Measurements from ENCODE around the gene COL6A1. TPM values are rescaled to one million over a fixed set of nuclear protein-coding genes. Genes with fewer than 3 reads are reported as not detected.
A peak's percentile ranks its signal among the peaks of the same experiment; 100 is the strongest.

Gene COL6A1
- total RNA-seq, 4 donors from 2014 or later = 25.0 to 242 (median 54.9) TPM

DNA sequence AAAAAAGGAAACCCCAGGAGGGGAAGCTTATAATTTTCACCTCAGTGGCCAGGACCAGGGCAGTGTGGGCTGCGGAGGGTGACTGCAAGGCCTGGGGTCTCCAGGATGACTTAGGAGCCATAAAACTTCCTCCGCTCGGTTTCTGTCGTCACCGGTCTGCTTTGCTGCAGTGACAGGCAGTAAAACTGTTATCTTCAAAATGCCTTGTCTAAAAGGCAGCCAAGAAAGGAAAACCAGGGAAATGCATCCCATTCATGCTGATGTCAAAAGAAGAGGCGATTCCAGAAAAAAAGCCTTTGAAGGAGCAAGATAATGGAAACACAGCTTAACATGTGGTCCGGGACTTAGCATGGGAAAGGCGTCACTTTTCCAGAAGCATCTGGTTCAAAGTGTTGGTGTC lies 42.0 kb downstream of the COL6A1 start:
- no peak for DNase-seq
- TF ChIP-seq, protein P1, sequence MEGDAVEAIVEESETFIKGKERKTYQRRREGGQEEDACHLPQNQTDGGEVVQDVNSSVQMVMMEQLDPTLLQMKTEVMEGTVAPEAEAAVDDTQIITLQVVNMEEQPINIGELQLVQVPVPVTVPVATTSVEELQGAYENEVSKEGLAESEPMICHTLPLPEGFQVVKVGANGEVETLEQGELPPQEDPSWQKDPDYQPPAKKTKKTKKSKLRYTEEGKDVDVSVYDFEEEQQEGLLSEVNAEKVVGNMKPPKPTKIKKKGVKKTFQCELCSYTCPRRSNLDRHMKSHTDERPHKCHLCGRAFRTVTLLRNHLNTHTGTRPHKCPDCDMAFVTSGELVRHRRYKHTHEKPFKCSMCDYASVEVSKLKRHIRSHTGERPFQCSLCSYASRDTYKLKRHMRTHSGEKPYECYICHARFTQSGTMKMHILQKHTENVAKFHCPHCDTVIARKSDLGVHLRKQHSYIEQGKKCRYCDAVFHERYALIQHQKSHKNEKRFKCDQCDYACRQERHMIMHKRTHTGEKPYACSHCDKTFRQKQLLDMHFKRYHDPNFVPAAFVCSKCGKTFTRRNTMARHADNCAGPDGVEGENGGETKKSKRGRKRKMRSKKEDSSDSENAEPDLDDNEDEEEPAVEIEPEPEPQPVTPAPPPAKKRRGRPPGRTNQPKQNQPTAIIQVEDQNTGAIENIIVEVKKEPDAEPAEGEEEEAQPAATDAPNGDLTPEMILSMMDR (IDR thresholded peaks at IDR 0.05) = no peak
- TF ChIP-seq POLR2A (IDR thresholded peaks at IDR 0.05) = no peak
- peaks cover 0 to 6% (median 0%) of the 10 kb centered on the region in 4 donors for H3K27me3 ChIP-seq
- 55 to 78% methylated on average over 8 of the region's 8 CpGs for WGBS, 2 donors
- no peaks in the 10 kb centered on the region for H3K36me3 ChIP-seq
- H3K4me1 ChIP-seq = peaks cover 2 to 38% (median 4%) of the 10 kb centered on the region in 3 donors
- intact Hi-C loops (cut with DNase I) = no loop called here
- peak overlapping the region in 2 of 4 donors; percentile 70 to 72 for H3K27ac ChIP-seq
- no peak overlapping the region for H3K4me3 ChIP-seq
- no peaks in the 10 kb centered on the region for H3K9me3 ChIP-seq

DNA sequence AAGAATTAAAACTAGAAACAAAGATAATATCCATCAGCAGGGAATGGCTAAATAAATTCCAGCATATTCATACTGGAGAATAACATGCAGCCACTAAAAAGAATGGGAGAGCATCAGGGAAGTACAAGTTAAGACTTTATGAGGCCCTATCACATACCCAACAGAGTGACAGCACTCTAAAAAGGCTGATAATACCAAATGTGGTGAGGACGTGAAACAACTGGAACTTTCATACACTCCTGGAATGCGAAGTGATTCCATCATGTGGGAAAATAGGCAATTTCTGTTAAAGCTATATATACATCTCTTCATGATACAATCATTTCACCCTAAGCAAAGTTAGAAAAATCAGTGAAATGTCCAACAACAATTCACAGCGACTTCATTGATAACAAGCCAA lies 42.6 kb downstream of the COL6A1 start:
- DNase-seq = no peak
- Histone ChIP-seq H3K36me3 (no peaks in the 10 kb centered on the region), H3K9me3 (peaks cover 0 to 4% (median 0%) of the 10 kb centered on the region in 3 donors), H3K27me3 (peaks cover 0 to 6% (median 0%) of the 10 kb centered on the region in 4 donors), H3K4me1 (peaks cover 2 to 41% (median 4%) of the 10 kb centered on the region in 3 donors), H3K4me3 (no peak overlapping the region), H3K27ac (peak overlapping the region in 2 of 4 donors; percentile 70 to 72)
- TF ChIP-seq, protein P1 (IDR thresholded peaks at IDR 0.05) = no peak
- TF ChIP-seq POLR2A (IDR thresholded peaks at IDR 0.05) = no peak
- WGBS, 2 donors = 61 to 67% methylated on average over 3 of the region's 3 CpGs
- intact Hi-C loops (cut with DNase I) = no loop called here

DNA sequence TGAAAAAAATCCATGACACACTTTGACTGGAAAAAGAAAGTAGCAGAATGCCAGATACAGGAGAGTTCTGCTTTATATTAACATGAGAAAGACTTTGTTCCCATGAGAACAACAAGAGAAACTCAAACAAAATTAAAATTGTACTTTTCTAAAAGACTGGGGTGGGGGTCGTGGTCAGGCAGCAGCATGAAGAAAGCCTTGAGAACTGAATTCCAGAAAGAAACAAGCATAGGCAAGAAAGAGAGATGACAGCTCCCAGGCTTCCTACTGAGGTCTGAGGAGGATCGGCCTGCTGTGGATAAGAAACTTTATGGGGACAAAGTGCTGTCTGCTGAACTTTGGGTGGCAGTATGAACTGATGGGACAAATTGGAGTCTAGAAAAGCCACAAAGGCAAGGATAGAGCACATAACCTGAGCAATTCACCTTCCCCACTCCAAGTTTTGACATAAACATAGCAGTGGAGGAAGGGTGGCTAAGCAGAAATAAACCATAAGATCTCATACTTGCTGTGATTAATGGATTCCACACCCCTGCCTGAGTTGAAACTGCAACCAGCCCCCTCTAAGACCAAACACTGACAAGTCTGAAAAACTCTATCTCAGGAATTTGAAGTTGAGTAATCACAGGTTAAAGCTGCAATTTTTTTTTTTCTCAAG lies 43.7 kb downstream of the COL6A1 start:
- WGBS, 2 donors = 23 to 31% methylated on average over 2 of the region's 2 CpGs
- Histone ChIP-seq H3K27ac (peak overlapping the region in 3 of 4 donors; percentile 63 to 72 (median 70)), H3K27me3 (peaks cover 0 to 6% (median 0%) of the 10 kb centered on the region in 4 donors), H3K36me3 (no peaks in the 10 kb centered on the region), H3K4me3 (no peak overlapping the region), H3K9me3 (peaks cover 0 to 10% (median 0%) of the 10 kb centered on the region in 3 donors), H3K4me1 (peaks cover 2 to 41% (median 4%) of the 10 kb centered on the region in 3 donors)
- intact Hi-C loops (cut with DNase I) = no loop called here
- TF ChIP-seq, protein P1 (IDR thresholded peaks at IDR 0.05) = no peak
- TF ChIP-seq POLR2A (IDR thresholded peaks at IDR 0.05) = no peak
- DNase-seq = no peak

DNA sequence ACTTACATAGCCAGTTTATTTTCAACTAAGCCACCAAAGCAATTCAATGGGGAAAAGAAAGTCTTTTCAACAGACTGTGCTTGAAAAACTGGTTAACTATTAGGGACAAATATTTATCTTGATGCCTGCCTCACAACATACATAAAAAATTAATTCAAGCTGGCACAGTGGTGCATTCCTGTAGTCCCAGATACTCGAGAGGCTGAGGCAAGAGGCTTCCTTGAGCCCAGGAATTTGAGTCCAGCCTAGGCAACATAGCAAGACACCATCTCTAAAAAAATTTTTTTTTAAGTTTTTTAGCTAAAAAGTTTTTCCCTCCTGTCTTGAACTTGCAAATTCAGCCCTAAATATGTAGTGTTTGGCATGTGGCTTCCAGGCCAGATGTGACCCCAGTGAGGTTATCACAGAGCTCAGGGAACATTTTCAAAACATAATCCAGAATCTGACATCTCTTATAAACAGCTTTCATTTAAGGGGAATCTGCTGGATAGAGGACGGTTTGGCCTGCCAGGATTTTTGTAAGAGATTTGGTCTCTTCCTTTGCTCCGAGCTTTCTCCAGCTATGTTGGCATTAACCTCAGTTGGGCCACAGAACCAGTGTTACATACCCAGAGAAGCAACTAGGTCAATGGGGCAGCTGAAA lies 46.4 kb downstream of the COL6A1 start:
- Histone ChIP-seq H3K36me3 (no peaks in the 10 kb centered on the region), H3K27me3 (peaks cover 0 to under 1% (median 0%) of the 10 kb centered on the region in 4 donors), H3K4me3 (no peak overlapping the region), H3K27ac (peak overlapping the region; percentile 58 to 82 (median 71)), H3K4me1 (peaks cover 0 to 27% (median 2%) of the 10 kb centered on the region in 3 donors), H3K9me3 (peaks cover 0 to 10% (median 0%) of the 10 kb centered on the region in 3 donors)
- no peak for DNase-seq
- 25 to 33% methylated on average over 3 of the region's 3 CpGs for WGBS, 2 donors
- TF ChIP-seq, protein P1 (IDR thresholded peaks at IDR 0.05) = no peak
- no peak for TF ChIP-seq POLR2A (IDR thresholded peaks at IDR 0.05)
- intact Hi-C loops (cut with DNase I) = no loop called here

DNA sequence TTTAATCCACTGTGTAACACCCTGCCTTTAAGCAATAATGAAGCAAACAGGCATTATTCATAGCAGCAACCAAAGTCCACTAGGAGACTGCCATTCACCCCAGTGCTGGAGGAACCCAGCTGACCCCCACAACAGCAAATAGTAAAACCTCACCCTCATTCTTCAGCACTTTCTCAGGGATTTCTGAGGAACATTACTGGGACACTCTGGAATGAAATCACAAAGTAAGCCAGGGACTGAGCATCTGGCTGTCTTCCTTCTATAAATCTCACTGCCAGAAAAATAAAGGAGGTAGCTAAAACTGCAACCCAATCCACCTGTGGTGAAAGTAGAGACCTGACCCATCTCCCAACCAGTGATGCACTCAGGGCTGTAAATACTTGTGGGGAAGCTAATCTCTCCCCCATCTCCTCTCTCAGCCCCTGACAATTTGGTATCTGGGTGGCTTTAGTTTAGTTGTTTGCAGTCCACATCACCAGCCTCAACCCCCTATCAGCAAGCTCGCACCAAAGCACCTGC lies 47.1 kb downstream of the COL6A1 start:
- Histone ChIP-seq H3K9me3 (peaks cover 0 to 10% (median 0%) of the 10 kb centered on the region in 3 donors), H3K36me3 (no peaks in the 10 kb centered on the region), H3K4me1 (peaks cover 0 to 27% (median 2%) of the 10 kb centered on the region in 3 donors), H3K27ac (peak overlapping the region; percentile 58 to 82 (median 71)), H3K4me3 (no peak overlapping the region), H3K27me3 (no peaks in the 10 kb centered on the region)
- intact Hi-C loops (cut with DNase I) = no loop called here
- DNase-seq = no peak
- no peak for TF ChIP-seq POLR2A (IDR thresholded peaks at IDR 0.05)
- TF ChIP-seq, protein P1 (IDR thresholded peaks at IDR 0.05) = no peak
- 75 to 80% methylated on average over 1 of the region's 1 CpG for WGBS, 2 donors
